ENCODE results near the gene PIK3R1. TPM values are rescaled to one million over a fixed set of nuclear protein-coding genes. Genes with fewer than 3 reads are reported as not detected.

PIK3R1 gene
- total RNA-seq, 4 donors from 2014 or later: 44.9 to 222 (median 81.6) TPM

DNA sequence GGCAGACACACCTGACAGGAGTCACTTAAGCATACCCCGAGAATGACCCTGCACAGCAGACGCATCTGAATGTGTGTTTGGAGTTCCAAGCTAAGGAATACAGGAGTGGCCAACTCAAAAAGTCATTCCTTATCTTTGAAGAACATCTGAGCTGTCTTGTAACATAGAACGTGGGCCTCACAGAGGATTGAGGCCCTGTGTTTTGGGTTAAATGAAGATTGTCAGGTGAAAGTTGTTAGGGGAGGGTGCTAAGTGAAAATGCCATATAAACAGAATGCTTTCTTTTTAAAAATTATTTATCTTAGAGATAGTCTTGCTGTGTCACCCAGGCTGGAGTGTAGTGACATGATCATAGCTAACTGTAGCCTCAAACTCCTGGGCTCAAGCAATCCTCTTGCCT is 100.9 kb downstream of the PIK3R1 start:
- in situ Hi-C loops (cut with MboI; ENCODE audit: low pct_ligation_motif_present in 1 of 4, low pct_unique_long_range_greater_than_20kb in 1 of 4, low sequenced_read_pairs in 3 of 4) (no loop called here), intact Hi-C loops (cut with DNase I; ENCODE audit: low total_unique reads) (no loop called here)
- no peaks in the 10 kb centered on the region for H3K36me3 ChIP-seq
- H3K27ac ChIP-seq: no peak overlapping the region
- H3K9me3 ChIP-seq: no peaks in the 10 kb centered on the region
- no peak overlapping the region for H3K4me3 ChIP-seq
- H3K27me3 ChIP-seq: no peaks in the 10 kb centered on the region
- WGBS, 2 donors (ENCODE audit: low coverage in 1 of 2): 94 to 100% methylated on average over 1 to 3 of the region's 3 CpGs
- TF ChIP-seq POLR2AphosphoS5 (IDR thresholded peaks at IDR 0.05): no peak
- no peak for TF ChIP-seq EP300 (IDR thresholded peaks at IDR 0.05; ENCODE audit: low read depth)
- TF ChIP-seq POLR2A (IDR thresholded peaks at IDR 0.05): no peak
- TF ChIP-seq, protein P1, sequence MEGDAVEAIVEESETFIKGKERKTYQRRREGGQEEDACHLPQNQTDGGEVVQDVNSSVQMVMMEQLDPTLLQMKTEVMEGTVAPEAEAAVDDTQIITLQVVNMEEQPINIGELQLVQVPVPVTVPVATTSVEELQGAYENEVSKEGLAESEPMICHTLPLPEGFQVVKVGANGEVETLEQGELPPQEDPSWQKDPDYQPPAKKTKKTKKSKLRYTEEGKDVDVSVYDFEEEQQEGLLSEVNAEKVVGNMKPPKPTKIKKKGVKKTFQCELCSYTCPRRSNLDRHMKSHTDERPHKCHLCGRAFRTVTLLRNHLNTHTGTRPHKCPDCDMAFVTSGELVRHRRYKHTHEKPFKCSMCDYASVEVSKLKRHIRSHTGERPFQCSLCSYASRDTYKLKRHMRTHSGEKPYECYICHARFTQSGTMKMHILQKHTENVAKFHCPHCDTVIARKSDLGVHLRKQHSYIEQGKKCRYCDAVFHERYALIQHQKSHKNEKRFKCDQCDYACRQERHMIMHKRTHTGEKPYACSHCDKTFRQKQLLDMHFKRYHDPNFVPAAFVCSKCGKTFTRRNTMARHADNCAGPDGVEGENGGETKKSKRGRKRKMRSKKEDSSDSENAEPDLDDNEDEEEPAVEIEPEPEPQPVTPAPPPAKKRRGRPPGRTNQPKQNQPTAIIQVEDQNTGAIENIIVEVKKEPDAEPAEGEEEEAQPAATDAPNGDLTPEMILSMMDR (IDR thresholded peaks at IDR 0.05): no peak
- no peak for DNase-seq
- H3K4me1 ChIP-seq: peaks cover 0 to 21% (median 14%) of the 10 kb centered on the region in 4 donors

DNA sequence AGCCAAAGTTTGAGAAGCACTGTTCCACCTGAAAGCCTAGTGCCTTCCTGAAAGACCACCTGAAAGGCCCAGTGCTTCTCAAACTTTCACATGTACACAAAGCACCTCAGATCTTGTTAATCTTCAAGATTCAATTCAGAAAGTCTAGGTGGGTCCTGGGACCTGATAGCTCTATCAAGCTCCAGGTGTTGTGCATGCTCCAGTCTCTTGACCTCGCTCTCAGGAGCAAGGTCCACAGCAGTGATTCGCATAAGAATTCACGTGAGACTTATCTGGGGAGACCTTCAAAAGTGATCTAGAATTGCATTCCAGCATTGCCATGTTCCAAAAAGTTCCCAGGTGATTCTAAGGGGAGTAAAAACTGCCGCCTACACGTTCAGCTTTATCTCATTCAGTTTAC is 102.1 kb downstream of the PIK3R1 start:
- WGBS, 2 donors (ENCODE audit: low coverage in 1 of 2): 79 to 89% methylated on average over 5 of the region's 5 CpGs
- in situ Hi-C loops (cut with MboI; ENCODE audit: low pct_ligation_motif_present in 1 of 4, low pct_unique_long_range_greater_than_20kb in 1 of 4, low sequenced_read_pairs in 3 of 4) (no loop called here), intact Hi-C loops (cut with DNase I; ENCODE audit: low total_unique reads) (no loop called here)
- TF ChIP-seq, protein P1 (IDR thresholded peaks at IDR 0.05): no peak
- no peak for TF ChIP-seq POLR2AphosphoS5 (IDR thresholded peaks at IDR 0.05)
- TF ChIP-seq EP300 (IDR thresholded peaks at IDR 0.05; ENCODE audit: low read depth): no peak
- no peak for TF ChIP-seq POLR2A (IDR thresholded peaks at IDR 0.05)
- H3K4me1 ChIP-seq: peaks cover 0 to 21% (median 14%) of the 10 kb centered on the region in 4 donors
- H3K36me3 ChIP-seq: no peaks in the 10 kb centered on the region
- no peaks in the 10 kb centered on the region for H3K27me3 ChIP-seq
- no peak for DNase-seq
- no peak overlapping the region for H3K4me3 ChIP-seq
- no peaks in the 10 kb centered on the region for H3K9me3 ChIP-seq
- H3K27ac ChIP-seq: no peak overlapping the region

DNA sequence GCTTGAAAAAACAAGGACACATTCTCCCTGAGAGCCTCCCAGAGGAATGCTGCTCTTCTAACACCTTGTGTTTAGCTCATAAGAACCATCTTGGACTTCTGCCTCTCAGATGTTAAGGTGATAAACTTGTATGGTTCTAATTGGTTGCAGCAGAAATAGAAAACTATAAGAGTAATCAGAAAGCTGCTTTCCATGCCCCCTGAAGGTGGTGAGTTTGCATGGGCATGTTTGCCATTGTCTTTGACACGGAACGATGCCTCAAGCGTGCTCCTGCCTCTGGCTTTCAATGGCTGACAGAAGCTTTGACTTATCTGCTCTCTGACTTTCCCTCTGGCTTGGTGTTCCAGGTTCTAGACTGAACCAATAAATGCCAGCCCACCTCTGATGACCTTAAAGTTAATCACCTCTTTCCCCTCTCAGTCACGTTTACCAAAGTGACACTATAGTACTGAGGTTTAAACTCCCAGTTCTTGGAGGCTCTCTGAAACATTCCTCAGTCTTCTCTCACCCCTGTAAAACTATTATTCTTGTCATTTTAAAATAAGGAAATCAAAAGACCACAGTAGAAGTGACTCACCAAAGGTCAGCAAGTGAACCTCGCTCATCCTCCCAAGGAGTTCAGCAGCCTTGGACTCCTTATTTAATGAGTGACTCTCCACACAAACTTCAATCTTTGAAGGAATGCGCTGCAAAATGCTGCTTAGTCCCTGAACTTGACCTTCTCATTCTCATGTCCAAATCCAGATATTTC is 103.6 kb downstream of the PIK3R1 start:
- WGBS, 2 donors (ENCODE audit: low coverage in 1 of 2): 57 to 82% methylated on average over 3 to 6 of the region's 6 CpGs
- TF ChIP-seq EP300 (IDR thresholded peaks at IDR 0.05; ENCODE audit: low read depth) (no peak), POLR2AphosphoS5 (IDR thresholded peaks at IDR 0.05) (peak in 1 of 3 donors; percentile 31)
- Histone ChIP-seq H3K36me3 (no peaks in the 10 kb centered on the region), H3K27me3 (no peaks in the 10 kb centered on the region), H3K4me3 (no peak overlapping the region), H3K27ac (peak overlapping the region in 3 of 4 donors; percentile 23 to 37 (median 27)), H3K4me1 (peaks cover 0 to 21% (median 14%) of the 10 kb centered on the region in 4 donors), H3K9me3 (no peaks in the 10 kb centered on the region)
- DNase-seq: no peak
- intact Hi-C loops (cut with DNase I; ENCODE audit: low total_unique reads): no loop called here
- in situ Hi-C loops (cut with MboI; ENCODE audit: low pct_ligation_motif_present in 1 of 4, low pct_unique_long_range_greater_than_20kb in 1 of 4, low sequenced_read_pairs in 3 of 4): no loop called here

DNA sequence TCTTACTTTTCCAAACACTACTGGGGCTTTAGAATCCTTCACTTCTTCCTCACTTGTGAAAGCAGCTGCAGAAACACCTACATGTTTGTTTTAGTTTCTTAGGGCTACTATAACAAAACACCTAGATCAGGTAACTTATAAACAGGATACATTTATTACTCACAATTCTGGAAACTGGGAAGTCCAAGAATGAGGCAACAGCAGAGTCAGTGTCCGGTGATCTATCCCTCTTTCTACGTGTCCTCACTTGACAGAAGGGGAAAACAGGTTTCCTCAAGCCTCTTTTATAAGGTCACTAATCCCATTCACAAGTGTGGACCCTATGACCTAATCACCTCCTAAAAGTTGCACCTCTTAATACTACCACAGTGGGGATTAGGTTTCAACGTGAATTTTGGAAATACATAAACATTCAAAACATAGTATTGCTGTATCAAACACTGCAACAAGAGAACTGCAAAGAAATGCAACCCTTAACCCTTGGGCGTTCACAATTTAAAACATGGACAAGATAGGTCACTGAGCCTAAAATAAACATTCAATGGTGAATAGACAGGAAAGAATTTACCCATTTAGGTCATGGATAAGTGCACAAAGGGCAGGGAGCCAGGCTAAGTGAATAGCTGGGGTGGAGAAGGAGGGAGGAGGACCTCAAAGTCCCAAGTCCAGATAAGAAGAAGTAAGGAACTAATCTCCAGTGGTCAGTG is 104.3 kb downstream of the PIK3R1 start:
- Histone ChIP-seq H3K27ac (peak overlapping the region in 2 of 4 donors; percentile 23 to 27), H3K27me3 (no peaks in the 10 kb centered on the region), H3K36me3 (no peaks in the 10 kb centered on the region), H3K9me3 (no peaks in the 10 kb centered on the region), H3K4me3 (no peak overlapping the region), H3K4me1 (peaks cover 0 to 21% (median 14%) of the 10 kb centered on the region in 4 donors)
- peak; percentile 58 for DNase-seq
- intact Hi-C loops (cut with DNase I; ENCODE audit: low total_unique reads): no loop called here
- in situ Hi-C loops (cut with MboI; ENCODE audit: low pct_ligation_motif_present in 1 of 4, low pct_unique_long_range_greater_than_20kb in 1 of 4, low sequenced_read_pairs in 3 of 4): no loop called here
- 58 to 68% methylated on average over 4 of the region's 4 CpGs for WGBS, 2 donors (ENCODE audit: low coverage in 1 of 2)
- no peak for TF ChIP-seq POLR2A (IDR thresholded peaks at IDR 0.05)
- peak in 2 of 3 donors; percentile 37 to 61 for TF ChIP-seq POLR2AphosphoS5 (IDR thresholded peaks at IDR 0.05)

DNA sequence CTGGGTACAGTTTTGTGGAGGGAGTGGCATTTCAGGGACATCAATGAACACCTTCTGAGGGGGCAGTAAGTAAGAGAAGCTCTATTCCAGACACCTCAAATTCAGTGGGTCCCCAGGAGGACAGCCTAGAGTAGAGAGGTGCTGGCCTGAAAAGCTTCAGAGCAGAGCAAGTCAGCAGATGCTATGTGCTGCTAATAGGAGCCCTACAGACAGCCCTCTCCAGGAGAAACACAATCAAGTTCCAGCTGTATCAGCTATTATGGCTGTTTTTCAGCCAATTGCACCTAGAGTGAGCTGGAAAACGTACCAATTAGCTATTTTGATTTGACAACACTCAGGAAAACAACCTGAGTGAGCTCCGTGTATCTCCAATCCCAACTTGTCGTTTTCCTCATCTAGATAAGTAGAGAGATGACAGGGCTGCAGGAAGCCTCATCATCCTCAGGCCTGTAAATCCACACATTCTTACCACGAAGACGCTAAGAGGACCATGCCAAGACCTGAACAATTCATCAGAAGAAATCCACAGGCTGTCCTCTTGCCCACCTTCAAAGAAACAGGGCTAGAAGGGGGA is 104.9 kb downstream of the PIK3R1 start:
- H3K9me3 ChIP-seq: no peaks in the 10 kb centered on the region
- no peaks in the 10 kb centered on the region for H3K27me3 ChIP-seq
- H3K36me3 ChIP-seq: no peaks in the 10 kb centered on the region
- H3K27ac ChIP-seq: peak overlapping the region in 3 of 4 donors; percentile 15 to 55 (median 15)
- no peak for DNase-seq
- no peak overlapping the region for H3K4me3 ChIP-seq
- intact Hi-C loops (cut with DNase I; ENCODE audit: low total_unique reads) (no loop called here), in situ Hi-C loops (cut with MboI; ENCODE audit: low pct_ligation_motif_present in 1 of 4, low pct_unique_long_range_greater_than_20kb in 1 of 4, low sequenced_read_pairs in 3 of 4) (no loop called here)
- peaks cover 0 to 21% (median 14%) of the 10 kb centered on the region in 4 donors for H3K4me1 ChIP-seq
- no peak for TF ChIP-seq POLR2A (IDR thresholded peaks at IDR 0.05)
- WGBS, 2 donors (ENCODE audit: low coverage in 1 of 2): 78 to 81% methylated on average over 3 to 5 of the region's 5 CpGs
